Measurements from ENCODE around the gene GAD1.

Gene GAD1

DNA sequence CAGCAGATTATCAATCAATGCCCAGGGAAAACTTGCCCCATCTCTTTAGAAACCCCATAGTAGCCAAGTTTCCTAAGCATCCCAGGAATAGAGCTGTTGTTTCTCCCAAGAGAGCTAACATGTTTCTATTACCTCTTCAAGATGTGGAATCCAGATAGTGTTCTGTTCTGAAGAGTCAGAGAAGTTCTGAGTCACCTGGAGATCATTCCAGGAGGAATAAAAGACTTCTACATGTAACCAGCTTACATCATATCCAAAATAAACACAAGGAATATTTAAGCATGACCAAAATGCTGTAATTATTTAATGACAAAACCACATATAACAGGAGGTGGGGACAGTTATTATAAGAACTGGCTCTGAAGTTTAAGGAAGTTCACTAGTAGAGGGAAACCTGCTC is 61.4 kb downstream of the GAD1 start:
- H3K4me3 ChIP-seq (ENCODE audit: low read depth, low read length) = no peak overlapping the region
- DNase-seq (ENCODE audit: low read depth) = no peak
- TF ChIP-seq, protein P1, sequence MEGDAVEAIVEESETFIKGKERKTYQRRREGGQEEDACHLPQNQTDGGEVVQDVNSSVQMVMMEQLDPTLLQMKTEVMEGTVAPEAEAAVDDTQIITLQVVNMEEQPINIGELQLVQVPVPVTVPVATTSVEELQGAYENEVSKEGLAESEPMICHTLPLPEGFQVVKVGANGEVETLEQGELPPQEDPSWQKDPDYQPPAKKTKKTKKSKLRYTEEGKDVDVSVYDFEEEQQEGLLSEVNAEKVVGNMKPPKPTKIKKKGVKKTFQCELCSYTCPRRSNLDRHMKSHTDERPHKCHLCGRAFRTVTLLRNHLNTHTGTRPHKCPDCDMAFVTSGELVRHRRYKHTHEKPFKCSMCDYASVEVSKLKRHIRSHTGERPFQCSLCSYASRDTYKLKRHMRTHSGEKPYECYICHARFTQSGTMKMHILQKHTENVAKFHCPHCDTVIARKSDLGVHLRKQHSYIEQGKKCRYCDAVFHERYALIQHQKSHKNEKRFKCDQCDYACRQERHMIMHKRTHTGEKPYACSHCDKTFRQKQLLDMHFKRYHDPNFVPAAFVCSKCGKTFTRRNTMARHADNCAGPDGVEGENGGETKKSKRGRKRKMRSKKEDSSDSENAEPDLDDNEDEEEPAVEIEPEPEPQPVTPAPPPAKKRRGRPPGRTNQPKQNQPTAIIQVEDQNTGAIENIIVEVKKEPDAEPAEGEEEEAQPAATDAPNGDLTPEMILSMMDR (IDR thresholded peaks at IDR 0.05; ENCODE audit: insufficient read depth, low read depth, low read length, missing control alignments) = no peak

- H3K4me3 ChIP-seq (ENCODE audit: low read depth, low read length) = no peak overlapping the region
- DNase-seq (ENCODE audit: low read depth) = peak; percentile 13
- TF ChIP-seq, protein P1 (IDR thresholded peaks at IDR 0.05; ENCODE audit: insufficient read depth, low read depth, low read length, missing control alignments) = no peak
Measured at GRCh38 chr2:170878505-170878904, 61.8 kb downstream of the GAD1 start.

DNA sequence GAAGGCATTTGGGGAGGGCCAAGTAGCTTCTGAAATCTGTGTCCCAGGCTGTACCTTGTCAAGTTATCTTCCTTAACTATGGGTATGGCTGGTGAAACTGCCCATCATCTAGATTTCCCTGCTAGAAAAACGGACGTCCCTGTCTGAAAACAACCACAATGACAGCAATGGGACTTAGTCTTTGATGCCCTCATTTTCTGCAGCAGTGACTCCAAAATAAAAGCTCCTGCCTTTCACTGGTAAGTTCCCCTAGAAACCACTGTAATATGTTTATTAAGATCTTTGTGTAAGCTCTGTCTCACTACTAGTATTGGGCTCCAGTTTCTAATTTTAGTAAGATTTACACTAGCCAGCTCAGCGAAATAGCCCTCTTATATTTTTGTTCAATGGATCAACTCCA is 65.2 kb downstream of the GAD1 start:
- H3K4me3 ChIP-seq (ENCODE audit: low read depth, low read length) = no peak overlapping the region
- DNase-seq (ENCODE audit: low read depth) = no peak
- TF ChIP-seq, protein P1 (IDR thresholded peaks at IDR 0.05; ENCODE audit: insufficient read depth, low read depth, low read length, missing control alignments) = no peak

DNA sequence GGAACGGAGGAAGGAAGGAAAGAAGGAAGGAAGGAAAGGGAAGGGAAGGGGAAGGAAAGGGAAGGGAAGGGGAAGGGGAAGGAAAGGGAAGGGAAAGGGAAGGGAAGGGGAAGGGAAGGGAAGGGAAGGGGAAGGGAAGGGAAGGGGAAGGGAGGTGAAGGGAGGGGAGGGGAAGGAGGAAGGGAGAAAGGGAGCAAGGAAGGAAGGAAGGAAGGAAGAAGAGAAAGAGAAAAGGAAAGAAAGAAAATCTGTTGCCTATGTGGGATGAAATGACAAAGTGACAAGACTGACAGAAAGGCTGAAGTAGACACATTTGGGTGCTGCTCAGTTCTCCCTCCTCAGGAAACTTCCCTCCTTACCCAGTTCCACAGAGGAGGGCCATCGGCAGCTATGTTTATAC is 66.1 kb downstream of the GAD1 start:
- no peak for DNase-seq (ENCODE audit: low read depth)
- H3K4me3 ChIP-seq (ENCODE audit: low read depth, low read length) = no peak overlapping the region
- TF ChIP-seq, protein P1 (IDR thresholded peaks at IDR 0.05; ENCODE audit: insufficient read depth, low read depth, low read length, missing control alignments) = no peak

DNA sequence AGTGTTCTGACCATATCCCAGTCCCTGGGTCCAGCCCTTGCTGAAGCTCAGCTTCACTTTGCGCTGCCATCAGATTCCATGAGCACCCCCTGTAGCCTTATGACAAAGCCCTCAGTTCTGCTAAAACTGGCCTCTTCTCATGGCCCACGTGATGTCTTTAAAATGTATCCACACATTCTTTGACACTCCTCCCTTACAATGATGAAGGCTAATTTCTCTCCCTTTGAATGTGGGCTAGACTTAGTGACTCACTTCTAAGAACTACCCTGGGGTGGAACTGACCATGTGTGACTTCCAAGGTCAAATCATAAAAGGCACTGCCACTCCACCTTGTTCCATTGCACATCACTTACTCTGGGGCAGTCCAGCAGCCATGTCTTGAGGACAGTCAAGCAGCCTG is 67.0 kb downstream of the GAD1 start:
- TF ChIP-seq, protein P1 (IDR thresholded peaks at IDR 0.05; ENCODE audit: insufficient read depth, low read depth, low read length, missing control alignments) = no peak
- no peak overlapping the region for H3K4me3 ChIP-seq (ENCODE audit: low read depth, low read length)
- DNase-seq (ENCODE audit: low read depth) = no peak

GRCh38 chr2:170885130-170885791 is 68.6 kb downstream of the GAD1 start:
- H3K4me3 ChIP-seq (ENCODE audit: low read depth, low read length) = no peak overlapping the region
- no peak for DNase-seq (ENCODE audit: low read depth)
- TF ChIP-seq, protein P1 (IDR thresholded peaks at IDR 0.05; ENCODE audit: insufficient read depth, low read depth, low read length, missing control alignments) = no peak

DNA sequence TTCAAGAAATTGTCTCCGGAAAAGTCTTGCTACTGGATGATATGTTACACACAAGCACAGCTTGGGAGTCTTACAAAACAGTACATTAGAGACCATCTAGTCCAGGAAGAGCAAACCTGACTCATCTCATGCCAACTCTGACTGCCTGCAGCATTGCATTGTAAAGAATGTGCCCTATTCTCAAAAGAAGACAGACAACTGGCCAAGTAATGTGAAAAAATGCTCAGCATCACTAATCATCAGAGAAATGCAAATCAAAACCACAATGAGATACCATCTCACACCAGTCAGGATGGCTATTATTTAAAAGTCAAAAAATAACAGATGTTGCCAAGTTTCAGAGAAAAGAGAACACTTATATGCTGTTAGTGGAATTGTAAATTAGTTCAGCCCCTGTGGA is 69.7 kb downstream of the GAD1 start:
- no peak overlapping the region for H3K4me3 ChIP-seq (ENCODE audit: low read depth, low read length)
- TF ChIP-seq, protein P1 (IDR thresholded peaks at IDR 0.05; ENCODE audit: insufficient read depth, low read depth, low read length, missing control alignments) = no peak
- DNase-seq (ENCODE audit: low read depth) = no peak
